GM18517 (cell line): ENCODE results near the gene KCNAB2.
A peak's percentile ranks its signal among the peaks of the same experiment; 100 is the strongest.
"Not testable (repeated sequence)": the region's sequence is repeated elsewhere in the genome, so short reads cannot be mapped to it uniquely, and the experiment has no call there.

Source experiments
- ATAC-seq: cut with Tn5 transposase; IDR thresholded peaks from one replicate; pipeline ENCODE4 v1.9.1; 2021; ENCODE audit warnings: mild to moderate bottlenecking, moderate library complexity; ENCODE audit not compliant: unreplicated experiment

Gene KCNAB2

GRCh38 chr1:6009120-6010040, 36.3 kb upstream of the KCNAB2 start:
- no peak for ATAC-seq

- ATAC-seq, result no peak
Observed at GRCh38 chr1:6010554-6010953, 35.1 kb upstream of the KCNAB2 start.

- no peak for ATAC-seq
Observed at GRCh38 chr1:6011161-6011945, 34.3 kb upstream of the KCNAB2 start.

GRCh38 chr1:6011946-6012258, 33.8 kb upstream of the KCNAB2 start:
- no peak for ATAC-seq

- ATAC-seq, result no peak
Observed at GRCh38 chr1:6012529-6013318, 33.0 kb upstream of the KCNAB2 start.

- no peak for ATAC-seq
Observed at GRCh38 chr1:6013491-6013890, 32.2 kb upstream of the KCNAB2 start.

GRCh38 chr1:6014130-6014999, 31.3 kb upstream of the KCNAB2 start:
- ATAC-seq, result no peak

- no peak for ATAC-seq
Observed at GRCh38 chr1:6016191-6016865, 29.4 kb upstream of the KCNAB2 start.

- not testable (repeated sequence) for ATAC-seq
Observed at GRCh38 chr1:6017654-6018053, 28.0 kb upstream of the KCNAB2 start.

- ATAC-seq, result no peak
Observed at GRCh38 chr1:6019166-6019845, 26.4 kb upstream of the KCNAB2 start.

- no peak for ATAC-seq
Observed at GRCh38 chr1:6022193-6022592, 23.5 kb upstream of the KCNAB2 start.

GRCh38 chr1:6023346-6023745, 22.3 kb upstream of the KCNAB2 start:
- no peak for ATAC-seq

- no peak for ATAC-seq
Observed at GRCh38 chr1:6024376-6024775, 21.3 kb upstream of the KCNAB2 start.

- ATAC-seq, result no peak
Observed at GRCh38 chr1:6025269-6026094, 20.2 kb upstream of the KCNAB2 start.

- peak; percentile 65 for ATAC-seq
Observed at GRCh38 chr1:6026095-6026809, 19.4 kb upstream of the KCNAB2 start.

GRCh38 chr1:6027591-6027990, 18.1 kb upstream of the KCNAB2 start:
- ATAC-seq, result no peak

- no peak for ATAC-seq
Observed at GRCh38 chr1:6028042-6028850, 17.4 kb upstream of the KCNAB2 start.
